ENCODE data around the gene RFFL. TPM values are rescaled to one million over a fixed set of nuclear protein-coding genes. Genes with fewer than 3 reads are reported as not detected.

The RFFL gene
- total and polyA plus RNA-seq, 9 of the 15 experiments (the other 6 are each of a cell fraction or from before 2014, with no cell fraction given) = 3.4 to 18.1 (median 12.8) TPM

DNA sequence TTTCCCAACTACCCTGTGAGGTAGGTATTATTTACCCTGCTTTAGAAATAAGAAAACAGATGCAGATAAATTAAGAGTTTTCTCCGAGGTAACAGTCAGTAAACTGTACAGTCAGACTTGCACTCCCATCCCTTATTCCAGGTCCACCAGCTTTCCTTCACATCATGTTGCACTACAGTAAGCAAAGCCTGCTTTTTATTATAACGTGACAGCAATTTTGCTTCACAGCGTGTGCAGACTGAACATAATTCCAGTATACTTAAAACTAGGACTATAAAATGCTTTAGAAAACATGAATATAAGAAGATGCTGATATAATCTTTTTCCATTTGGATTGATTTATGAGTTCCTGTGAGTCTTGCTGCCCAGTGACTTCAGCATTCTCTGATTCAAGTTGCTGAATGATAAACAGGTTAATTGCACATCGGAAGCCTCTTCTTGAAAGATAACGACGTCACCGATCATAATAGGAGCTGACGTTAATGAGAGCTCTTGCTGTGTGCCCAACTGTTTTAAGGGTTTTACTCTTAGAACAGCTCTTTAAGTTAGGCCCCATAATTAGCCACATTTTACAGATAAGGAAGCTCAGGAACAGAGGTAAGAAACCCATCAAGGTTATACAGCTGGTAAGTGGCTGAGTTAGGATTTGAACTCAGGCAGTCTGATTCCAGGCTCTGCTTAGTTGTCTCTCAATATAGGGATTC, 81.8 kb downstream of the RFFL start (continued):
- TF ChIP-seq PATZ1 (CRISPR knock-in tag; IDR thresholded peaks at IDR 0.05; ENCODE audit: borderline replicate concordance) (no peak), COPS2 (conservative IDR thresholded peaks at IDR 0.05) (no peak), PTRF (tag; IDR thresholded peaks at IDR 0.05) (no peak), TBL1XR1 (IDR thresholded peaks at IDR 0.05; ENCODE audit: low read length in 2 of 2) (no peak; a peak in 1 of 4 replicates), ZNF239 (CRISPR knock-in tag; IDR thresholded peaks at IDR 0.05) (peak; percentile 13; the same call in 1 of the 2 replicates), NFE2L1 (tag; IDR thresholded peaks at IDR 0.05; ENCODE audit: borderline replicate concordance, low read depth) (no peak), ZMIZ1 (IDR thresholded peaks at IDR 0.05; ENCODE audit: low read depth in 2 of 2, low read length in 2 of 2) (peak in 1 of 2 experiments; percentile 65; a peak in 1 of 4 replicates), HES1 (IDR thresholded peaks at IDR 0.05; ENCODE audit: low read depth) (peak; percentile 72), KLF6 (CRISPR knock-in tag; IDR thresholded peaks at IDR 0.05; ENCODE audit: borderline replicate concordance) (no peak; the same call in 1 of the 2 replicates), HLTF (IDR thresholded peaks at IDR 0.05) (no peak), EWSR1 (IDR thresholded peaks at IDR 0.05; ENCODE audit: borderline replicate concordance, low read depth, partially characterized antibody) (no peak), MBD1 (CRISPR knock-in tag; IDR thresholded peaks at IDR 0.05) (no peak), TCFL5 (CRISPR knock-in tag; conservative IDR thresholded peaks at IDR 0.05) (no peak), ZNF134 (CRISPR knock-in tag; conservative IDR thresholded peaks at IDR 0.05) (no peak), HIVEP1 (CRISPR knock-in tag; IDR thresholded peaks at IDR 0.05) (no peak), ZNF354B (CRISPR knock-in tag; IDR thresholded peaks at IDR 0.05) (no peak), RNF2 (IDR thresholded peaks at IDR 0.05) (peak; percentile 77)
- TF ChIP-seq, protein P1, sequence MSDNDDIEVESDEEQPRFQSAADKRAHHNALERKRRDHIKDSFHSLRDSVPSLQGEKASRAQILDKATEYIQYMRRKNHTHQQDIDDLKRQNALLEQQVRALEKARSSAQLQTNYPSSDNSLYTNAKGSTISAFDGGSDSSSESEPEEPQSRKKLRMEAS (CRISPR knock-in tag; IDR thresholded peaks at IDR 0.05) = no peak
- TF ChIP-seq, protein P2, sequence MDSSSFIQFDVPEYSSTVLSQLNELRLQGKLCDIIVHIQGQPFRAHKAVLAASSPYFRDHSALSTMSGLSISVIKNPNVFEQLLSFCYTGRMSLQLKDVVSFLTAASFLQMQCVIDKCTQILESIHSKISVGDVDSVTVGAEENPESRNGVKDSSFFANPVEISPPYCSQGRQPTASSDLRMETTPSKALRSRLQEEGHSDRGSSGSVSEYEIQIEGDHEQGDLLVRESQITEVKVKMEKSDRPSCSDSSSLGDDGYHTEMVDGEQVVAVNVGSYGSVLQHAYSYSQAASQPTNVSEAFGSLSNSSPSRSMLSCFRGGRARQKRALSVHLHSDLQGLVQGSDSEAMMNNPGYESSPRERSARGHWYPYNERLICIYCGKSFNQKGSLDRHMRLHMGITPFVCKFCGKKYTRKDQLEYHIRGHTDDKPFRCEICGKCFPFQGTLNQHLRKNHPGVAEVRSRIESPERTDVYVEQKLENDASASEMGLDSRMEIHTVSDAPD (CRISPR knock-in tag; IDR thresholded peaks at IDR 0.05) = no peak

All from K562 (cell line).